K562 (cell line): ENCODE measurements around the gene FKRP. TPM values are rescaled to one million over a fixed set of nuclear protein-coding genes. Genes with fewer than 3 reads are reported as not detected.

ENCODE experiments used
- BHLHE40 ChIP-seq: IDR thresholded peaks from 2 replicates; pipeline ENCODE4 v1.6.1; 2011; ENCODE audit warnings: low read length, improper control_type of control experiment
- HDAC1 ChIP-seq, 2 experiments: fragments of 450-650 bp; IDR thresholded peaks; 2 replicates each; pipeline ENCODE4 v1.6.1; 2016 to 2017; ENCODE audit warnings: inconsistent platforms in 1 of 2, mild to moderate bottlenecking in 1 of 2, moderate library complexity in 1 of 2
- HSF4 ChIP-seq: fragments of 250-450 bp; sonication (Bioruptor Pico); IDR thresholded peaks from 2 replicates; pipeline ENCODE4 v2.1.2; 2022; ENCODE audit warnings: mild to moderate bottlenecking, moderate library complexity, borderline replicate concordance
- PHF20 ChIP-seq: fragments of 450-650 bp; IDR thresholded peaks from 2 replicates; pipeline ENCODE4 v1.6.1; 2018; ENCODE audit not compliant: partially characterized antibody
- POLR2H ChIP-seq: IDR thresholded peaks from 2 replicates; pipeline ENCODE4 v1.6.1; 2016; ENCODE audit warnings: missing genetic modification characterization, low read depth, mild to moderate bottlenecking, control low read depth, missing compliant biosample characterization, moderate library complexity
- RAD51 ChIP-seq: fragments of 450-650 bp; IDR thresholded peaks from 2 replicates; pipeline ENCODE4 v1.7.1; 2016; ENCODE audit warnings: low read depth, mild to moderate bottlenecking, borderline replicate concordance
- SIN3A ChIP-seq, 2 experiments: fragments of 150-350 bp in 1 of 2; IDR thresholded peaks; 2 replicates each; pipeline ENCODE4 v1.6.1; 2011 to 2016; ENCODE audit warnings: borderline replicate concordance in 2 of 2, low read depth in 2 of 2, low read length in 2 of 2, mild to moderate bottlenecking in 2 of 2, moderate library complexity in 2 of 2; ENCODE audit not compliant: control insufficient read depth in 1 of 2
- SRSF3 ChIP-seq: fragments of 200-400 bp; formaldehyde crosslinking; IDR thresholded peaks from 2 replicates; pipeline ENCODE4 v1.6.1; 2016; ENCODE audit warnings: mild to moderate bottlenecking, low read length, moderate library complexity; ENCODE audit not compliant: insufficient read depth
- U2AF2 ChIP-seq: fragments of 200-400 bp; formaldehyde crosslinking; optimal IDR thresholded peaks from 2 replicates; pipeline ENCODE3; 2017; ENCODE audit warnings: low read depth, mild to moderate bottlenecking, low read length
- ZKSCAN8 ChIP-seq: fragments of 200-800 bp; sonication (Bioruptor generic); IDR thresholded peaks from 2 replicates; pipeline ENCODE4 v1.6.1; 2016; ENCODE audit warnings: missing genetic modification characterization, missing compliant biosample characterization
- ZNF407 ChIP-seq: fragments of 450-650 bp; IDR thresholded peaks from 2 replicates; pipeline ENCODE4 v1.6.1; 2016; ENCODE audit warnings: low read depth
- ZNF75A ChIP-seq: fragments of 450-650 bp; formaldehyde crosslinking; IDR thresholded peaks from 2 replicates; pipeline ENCODE4 v1.4.0; 2020; ENCODE audit warnings: mild to moderate bottlenecking
- polyA plus RNA-seq, 8 experiments: library from polyadenylated mRNA; depleted of rRNA in 4 of 8; stranded (reverse) in 5 of 8; unstranded in 3 of 8; fragments of >200 nt; fragmentation: Nextera tagmentation in 2 of 8; fragmentation: Illumina TruSeq in 1 of 8; extraction: Ambion mirVana in 2 of 8; extraction: Trizol in 1 of 8; gene quantifications; 2 replicates each; pipeline versions ENCODE4 v1.2.1 to v1.2.3, GENCODE V29; 2011 to 2014; ENCODE audit warnings: inconsistent platforms in 1 of 8, missing spikeins in 1 of 8
- total RNA-seq, 7 experiments: library from RNA; depleted of rRNA in 6 of 7; stranded (reverse); fragments of >200 nt in 6 of 7; fragmentation: Illumina TruSeq in 2 of 7; extraction: Trizol in 2 of 7; gene quantifications; 2 replicates each; pipeline versions ENCODE4 v1.2.1 to v1.2.3, GENCODE V29; 2011 to 2021; ENCODE audit warnings: low replicate concordance in 1 of 7
- TF ChIP-seq, protein P1 (sequence below): fragments of 450-650 bp; IDR thresholded peaks from 2 replicates; pipeline ENCODE4 v1.7.0; 2016; ENCODE audit warnings: borderline replicate concordance
- TF ChIP-seq, protein P2 (sequence below): fragments of 200-800 bp; sonication (Bioruptor generic); IDR thresholded peaks from 2 replicates; pipeline ENCODE4 v1.6.1; 2017; ENCODE audit warnings: missing genetic modification characterization, missing compliant biosample characterization
- TF ChIP-seq, protein P3 (sequence below): fragments of 450-650 bp; IDR thresholded peaks from 2 replicates; pipeline ENCODE4 v1.6.1; 2016; ENCODE audit warnings: antibody characterized with exemption

FKRP gene
- total and polyA plus RNA-seq, 9 of the 15 experiments (the other 6 are each of a cell fraction or from before 2014, with no cell fraction given): 0.68 to 16.1 (median 6.5) TPM

GRCh38 chr19:46787040-46787330 is 41.1 kb downstream of the FKRP start (continued):
- 0 out of 2 replicates have a peak, but pooled peaks have one; percentile 39 for TF ChIP-seq ZNF407
- TF ChIP-seq, protein P1, sequence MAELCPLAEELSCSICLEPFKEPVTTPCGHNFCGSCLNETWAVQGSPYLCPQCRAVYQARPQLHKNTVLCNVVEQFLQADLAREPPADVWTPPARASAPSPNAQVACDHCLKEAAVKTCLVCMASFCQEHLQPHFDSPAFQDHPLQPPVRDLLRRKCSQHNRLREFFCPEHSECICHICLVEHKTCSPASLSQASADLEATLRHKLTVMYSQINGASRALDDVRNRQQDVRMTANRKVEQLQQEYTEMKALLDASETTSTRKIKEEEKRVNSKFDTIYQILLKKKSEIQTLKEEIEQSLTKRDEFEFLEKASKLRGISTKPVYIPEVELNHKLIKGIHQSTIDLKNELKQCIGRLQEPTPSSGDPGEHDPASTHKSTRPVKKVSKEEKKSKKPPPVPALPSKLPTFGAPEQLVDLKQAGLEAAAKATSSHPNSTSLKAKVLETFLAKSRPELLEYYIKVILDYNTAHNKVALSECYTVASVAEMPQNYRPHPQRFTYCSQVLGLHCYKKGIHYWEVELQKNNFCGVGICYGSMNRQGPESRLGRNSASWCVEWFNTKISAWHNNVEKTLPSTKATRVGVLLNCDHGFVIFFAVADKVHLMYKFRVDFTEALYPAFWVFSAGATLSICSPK: 0 out of 2 replicates have a peak, but pooled peaks have one; percentile 45
- TF ChIP-seq SRSF3: no peak
- TF ChIP-seq, protein P2, sequence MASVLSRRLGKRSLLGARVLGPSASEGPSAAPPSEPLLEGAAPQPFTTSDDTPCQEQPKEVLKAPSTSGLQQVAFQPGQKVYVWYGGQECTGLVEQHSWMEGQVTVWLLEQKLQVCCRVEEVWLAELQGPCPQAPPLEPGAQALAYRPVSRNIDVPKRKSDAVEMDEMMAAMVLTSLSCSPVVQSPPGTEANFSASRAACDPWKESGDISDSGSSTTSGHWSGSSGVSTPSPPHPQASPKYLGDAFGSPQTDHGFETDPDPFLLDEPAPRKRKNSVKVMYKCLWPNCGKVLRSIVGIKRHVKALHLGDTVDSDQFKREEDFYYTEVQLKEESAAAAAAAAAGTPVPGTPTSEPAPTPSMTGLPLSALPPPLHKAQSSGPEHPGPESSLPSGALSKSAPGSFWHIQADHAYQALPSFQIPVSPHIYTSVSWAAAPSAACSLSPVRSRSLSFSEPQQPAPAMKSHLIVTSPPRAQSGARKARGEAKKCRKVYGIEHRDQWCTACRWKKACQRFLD (CRISPR knock-in tag): peak; percentile 67; the same call in 1 of the 2 replicates
- TF ChIP-seq POLR2H (tag): 0 out of 2 replicates have a peak, but pooled peaks have one; percentile 24
- TF ChIP-seq RAD51: 0 out of 2 replicates have a peak, but pooled peaks have one; percentile 82
- no peak for TF ChIP-seq ZKSCAN8 (CRISPR knock-in tag)
- no peak for TF ChIP-seq BHLHE40
- TF ChIP-seq U2AF2: no peak
- TF ChIP-seq ZNF75A (CRISPR knock-in tag): no peak
- TF ChIP-seq SIN3A (IDR thresholded peaks at IDR 0.05; ENCODE audit: borderline replicate concordance in 2 of 2, control insufficient read depth in 1 of 2, low read depth in 2 of 2, low read length in 2 of 2): 0 out of 4 replicates have a peak, but pooled peaks of 1 of the 2 experiments have one; percentile 6
- TF ChIP-seq PHF20: no peak
- TF ChIP-seq HDAC1 (IDR thresholded peaks at IDR 0.05): no peak
- TF ChIP-seq HSF4 (CRISPR knock-in tag): no peak
- TF ChIP-seq, protein P3, sequence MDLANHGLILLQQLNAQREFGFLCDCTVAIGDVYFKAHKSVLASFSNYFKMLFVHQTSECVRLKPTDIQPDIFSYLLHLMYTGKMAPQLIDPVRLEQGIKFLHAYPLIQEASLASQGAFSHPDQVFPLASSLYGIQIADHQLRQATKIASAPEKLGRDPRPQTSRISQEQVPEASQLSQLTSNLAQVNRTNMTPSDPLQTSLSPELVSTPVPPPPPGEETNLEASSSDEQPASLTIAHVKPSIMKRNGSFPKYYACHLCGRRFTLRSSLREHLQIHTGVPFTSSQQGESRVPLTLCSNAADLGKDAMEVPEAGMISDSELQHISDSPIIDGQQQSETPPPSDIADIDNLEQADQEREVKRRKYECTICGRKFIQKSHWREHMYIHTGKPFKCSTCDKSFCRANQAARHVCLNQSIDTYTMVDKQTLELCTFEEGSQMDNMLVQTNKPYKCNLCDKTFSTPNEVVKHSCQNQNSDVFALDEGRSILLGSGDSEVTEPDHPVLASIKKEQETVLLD: no peak
